ENCODE measurements around the gene ELP1.

- TF ChIP-seq CTCF (IDR thresholded peaks at IDR 0.05; ENCODE audit: extremely low read depth in 1 of 2, insufficient read depth in 1 of 2, low read depth in 1 of 2, low read length in 2 of 2) (no peak), FOS (IDR thresholded peaks at IDR 0.05; ENCODE audit: borderline replicate concordance, insufficient read depth, low read length) (no peak), EZH2 (IDR thresholded peaks at IDR 0.05; ENCODE audit: borderline replicate concordance, low read depth, low read length, severe bottlenecking) (no peak), POLR2A (IDR thresholded peaks at IDR 0.05; ENCODE audit: low read depth, low read length) (no peak), MYC (IDR thresholded peaks at IDR 0.05; ENCODE audit: low read depth, low read length) (no peak), POLR2AphosphoS5 (IDR thresholded peaks at IDR 0.05; ENCODE audit: insufficient read depth, low read depth, low read length) (no peak), MAX (IDR thresholded peaks at IDR 0.05; ENCODE audit: insufficient read depth, insufficient read length) (no peak), JUN (IDR thresholded peaks at IDR 0.05; ENCODE audit: borderline replicate concordance, insufficient read depth, insufficient read length, low read depth) (no peak)
These were observed 66.8 kb downstream of the ELP1 start for GRCh38 chr9:108867116-108867515.

Measured in endothelial cell of umbilical vein (primary cell).